DND-41 (cell line): ENCODE data around the gene LAMP1.

Experiments used
- EZH2 ChIP-seq: IDR thresholded peaks from 3 replicates; pipeline ENCODE4 v1.6.1; 2012; ENCODE audit warnings: borderline replicate concordance, low read depth, mild to moderate bottlenecking, moderate library complexity, low read length, inconsistent platforms; ENCODE audit not compliant: severe bottlenecking
- TF ChIP-seq, protein P1 (sequence below): IDR thresholded peaks from 2 replicates; pipeline ENCODE4 v1.5.1; 2012; ENCODE audit warnings: borderline replicate concordance, low read length, moderate library complexity, mild to moderate bottlenecking; ENCODE audit not compliant: poor library complexity, severe bottlenecking; ENCODE audit errors: extremely low read depth

DNA sequence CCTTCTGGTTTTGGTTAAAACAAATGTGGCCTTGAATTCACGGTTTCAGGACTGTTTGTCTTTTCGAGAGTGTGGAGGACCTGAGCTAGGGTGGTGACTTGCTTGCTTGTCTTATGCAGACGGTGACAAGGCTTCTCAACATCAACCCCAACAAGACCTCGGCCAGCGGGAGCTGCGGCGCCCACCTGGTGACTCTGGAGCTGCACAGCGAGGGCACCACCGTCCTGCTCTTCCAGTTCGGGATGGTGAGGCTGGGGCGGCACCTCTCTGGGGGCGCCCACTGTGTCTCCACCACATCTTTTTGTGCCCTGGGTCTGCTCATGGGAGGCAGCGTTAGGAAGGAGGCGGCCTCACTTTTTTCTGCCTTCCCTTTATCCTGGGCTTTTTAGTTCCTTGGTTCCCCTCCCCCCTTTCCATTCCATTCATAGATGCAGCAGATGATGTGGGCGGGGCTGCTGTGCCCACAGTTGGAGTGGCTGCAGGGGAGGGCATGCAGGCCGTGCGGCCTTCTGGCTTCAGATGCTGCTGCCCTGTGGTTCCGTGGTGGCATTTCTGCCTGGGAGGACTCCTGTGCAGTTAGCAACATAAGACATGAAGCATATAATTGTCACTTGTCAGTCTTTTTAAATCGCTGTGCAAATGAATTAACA is 23.3 kb downstream of the LAMP1 start:
- TF ChIP-seq, protein P1, sequence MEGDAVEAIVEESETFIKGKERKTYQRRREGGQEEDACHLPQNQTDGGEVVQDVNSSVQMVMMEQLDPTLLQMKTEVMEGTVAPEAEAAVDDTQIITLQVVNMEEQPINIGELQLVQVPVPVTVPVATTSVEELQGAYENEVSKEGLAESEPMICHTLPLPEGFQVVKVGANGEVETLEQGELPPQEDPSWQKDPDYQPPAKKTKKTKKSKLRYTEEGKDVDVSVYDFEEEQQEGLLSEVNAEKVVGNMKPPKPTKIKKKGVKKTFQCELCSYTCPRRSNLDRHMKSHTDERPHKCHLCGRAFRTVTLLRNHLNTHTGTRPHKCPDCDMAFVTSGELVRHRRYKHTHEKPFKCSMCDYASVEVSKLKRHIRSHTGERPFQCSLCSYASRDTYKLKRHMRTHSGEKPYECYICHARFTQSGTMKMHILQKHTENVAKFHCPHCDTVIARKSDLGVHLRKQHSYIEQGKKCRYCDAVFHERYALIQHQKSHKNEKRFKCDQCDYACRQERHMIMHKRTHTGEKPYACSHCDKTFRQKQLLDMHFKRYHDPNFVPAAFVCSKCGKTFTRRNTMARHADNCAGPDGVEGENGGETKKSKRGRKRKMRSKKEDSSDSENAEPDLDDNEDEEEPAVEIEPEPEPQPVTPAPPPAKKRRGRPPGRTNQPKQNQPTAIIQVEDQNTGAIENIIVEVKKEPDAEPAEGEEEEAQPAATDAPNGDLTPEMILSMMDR, result no peak
- TF ChIP-seq EZH2, result no peak
